H1 (cell line): ENCODE measurements around the gene TLE5. TPM values are rescaled to one million over a fixed set of nuclear protein-coding genes. Genes with fewer than 3 reads are reported as not detected.
A peak's percentile ranks its signal among the peaks of the same experiment; 100 is the strongest.

Experiments
- CTCF ChIA-PET: fragments of 300-600 bp; sonication (Branson Sonifier 250); formaldehyde crosslinking; loops from one replicate; lab custom pipeline; 2021; ENCODE audit not compliant: partially characterized antibody; lab: Charles Lee
- POLR2A ChIA-PET: fragments of 300-600 bp; sonication (Branson Sonifier 250); formaldehyde crosslinking; loops from one replicate; lab custom pipeline; 2021; ENCODE audit warnings: inconsistent platforms; ENCODE audit not compliant: partially characterized antibody; lab: Charles Lee
- DNase-seq, 2 experiments: peaks; one replicate each; pipeline versions ENCODE4 v3.0.0 to v3.0.0-alpha.2; 2010 to 2022; ENCODE audit warnings: low spot score in 2 of 2, low read depth in 1 of 2, mixed read lengths in 1 of 2
- FAIRE-seq: peaks from 2 replicates; lab custom pipeline; 2011; peaks lifted over from hg19 to GRCh38; lab: Jason Lieb, UNC
- H2AFZ ChIP-seq: 2 replicates; pipeline ENCODE4 v1.8.1; 2012; ENCODE audit warnings: low read length, inconsistent platforms
- H2AK5ac ChIP-seq: 2 replicates; pipeline ENCODE4 v1.6.1; 2013; ENCODE audit warnings: low read depth, low read length
- H2BK120ac ChIP-seq: replicated peaks from 2 replicates; pipeline ENCODE3; 2013; ENCODE audit warnings: low read depth, low read length, inconsistent platforms
- H2BK12ac ChIP-seq: 2 replicates; pipeline ENCODE4 v1.6.1; 2013; ENCODE audit warnings: low read depth, low read length
- H2BK15ac ChIP-seq: 2 replicates; pipeline ENCODE4 v1.6.1; 2013; ENCODE audit warnings: low read length
- H2BK20ac ChIP-seq: 2 replicates; pipeline ENCODE4 v1.6.1; 2013; ENCODE audit warnings: low read length
- H2BK5ac ChIP-seq: 2 replicates; pipeline ENCODE4 v1.6.1; 2013; ENCODE audit warnings: low read depth, low read length
- H3K14ac ChIP-seq: 2 replicates; pipeline ENCODE4 v1.6.1; 2013; ENCODE audit warnings: inconsistent platforms; ENCODE audit not compliant: insufficient read length
- H3K18ac ChIP-seq: 2 replicates; pipeline ENCODE4 v1.6.1; 2013; ENCODE audit warnings: low read length; ENCODE audit errors: extremely low read depth
- H3K23ac ChIP-seq: 2 replicates; pipeline ENCODE4 v1.6.1; 2013; ENCODE audit warnings: inconsistent platforms; ENCODE audit not compliant: insufficient read length
- H3K23me2 ChIP-seq: 2 replicates; pipeline ENCODE4 v1.6.1; 2013; ENCODE audit warnings: low read depth, low read length
- H3K27ac ChIP-seq: 2 replicates; pipeline ENCODE4 v1.6.1; 2011; ENCODE audit warnings: low read depth, low read length, inconsistent platforms
- H3K27me3 ChIP-seq, 4 experiments: replicated peaks in 1 of 4; 1 replicate in 1 of 4; 2 replicates in 3 of 4; pipeline versions ENCODE4 v1.6.1 to v1.8.1; 2011 to 2013; ENCODE audit warnings: low read length in 3 of 4, mild to moderate bottlenecking in 3 of 4, inconsistent platforms in 2 of 4, mixed read lengths in 2 of 4, moderate library complexity in 1 of 4; ENCODE audit not compliant: control insufficient read depth in 3 of 4, insufficient read depth in 3 of 4; ENCODE audit errors: extremely low read depth in 1 of 4
- H3K36me3 ChIP-seq, 4 experiments: 2 replicates each; pipeline versions ENCODE4 v1.6.1 to v1.8.1; 2011 to 2013; ENCODE audit warnings: mild to moderate bottlenecking in 4 of 4, low read length in 3 of 4, moderate library complexity in 2 of 4, control low read depth in 1 of 4, inconsistent platforms in 1 of 4; ENCODE audit not compliant: insufficient read depth in 4 of 4, control insufficient read depth in 2 of 4
- H3K4ac ChIP-seq: replicated peaks from 2 replicates; pipeline ENCODE3; 2013; ENCODE audit warnings: low read length, low read depth, mixed read lengths, inconsistent platforms; ENCODE audit not compliant: insufficient read length
- H3K4me1 ChIP-seq, 4 experiments: replicated peaks in 1 of 4; 1 replicate in 1 of 4; 2 replicates in 3 of 4; pipeline versions ENCODE4 v1.6.1 to v1.8.1; 2011 to 2013; ENCODE audit warnings: low read length in 3 of 4, inconsistent platforms in 2 of 4, mixed read lengths in 1 of 4; ENCODE audit not compliant: insufficient read depth in 4 of 4, control insufficient read depth in 3 of 4
- H3K4me2 ChIP-seq, 2 experiments: 2 replicates each; pipeline versions ENCODE4 v1.6.1 to v1.8.1; 2011 to 2013; ENCODE audit warnings: low read depth in 2 of 2, low read length in 2 of 2, control low read depth in 1 of 2, inconsistent platforms in 1 of 2, mild to moderate bottlenecking in 1 of 2; ENCODE audit not compliant: insufficient read depth in 1 of 2
- H3K4me3 ChIP-seq, 4 experiments: fragments of 200-600, 300-600 bp in 1 of 4; sonication (generic), shearing (Covaris generic), sonication (Bioruptor Twin) in 1 of 4; 2 replicates each; pipeline versions ENCODE4 v1.5.1 to v1.8.1; 2011 to 2016; ENCODE audit warnings: low read length in 4 of 4, low read depth in 3 of 4, control low read depth in 2 of 4, inconsistent platforms in 2 of 4, mild to moderate bottlenecking in 2 of 4, mixed read lengths in 1 of 4, moderate library complexity in 1 of 4; ENCODE audit not compliant: insufficient read depth in 2 of 4; ENCODE audit errors: extremely low read depth in 1 of 4
- H3K56ac ChIP-seq: replicated peaks from 2 replicates; pipeline ENCODE3; 2013; ENCODE audit warnings: low read depth, mild to moderate bottlenecking, mixed read lengths, low read length, inconsistent platforms; ENCODE audit not compliant: insufficient read length
- H3K79me1 ChIP-seq: 2 replicates; pipeline ENCODE4 v1.6.1; 2013; ENCODE audit warnings: low read depth, low read length, control low read depth
- H3K79me2 ChIP-seq, 2 experiments: 2 replicates each; pipeline versions ENCODE4 v1.6.1 to v1.8.1; 2012 to 2013; ENCODE audit warnings: low read length in 2 of 2, mild to moderate bottlenecking in 2 of 2, inconsistent platforms in 1 of 2; ENCODE audit not compliant: insufficient read depth in 2 of 2, control insufficient read depth in 1 of 2
- H3K9ac ChIP-seq, 4 experiments: replicated peaks in 1 of 4; 1 replicate in 1 of 4; 2 replicates in 3 of 4; pipeline versions ENCODE4 v1.6.1 to v1.8.1; 2011 to 2013; ENCODE audit warnings: low read depth in 3 of 4, low read length in 3 of 4, control low read depth in 2 of 4, mild to moderate bottlenecking in 2 of 4, moderate library complexity in 2 of 4, inconsistent platforms in 1 of 4; ENCODE audit errors: extremely low read depth in 1 of 4
- H3K9me3 ChIP-seq, 2 experiments: 2 replicates each; pipeline versions ENCODE4 v1.6.1 to v1.8.1; 2012 to 2013; ENCODE audit warnings: mild to moderate bottlenecking in 2 of 2, moderate library complexity in 2 of 2, control low read depth in 1 of 2, inconsistent platforms in 1 of 2, low read depth in 1 of 2, low read length in 1 of 2, mixed read lengths in 1 of 2; ENCODE audit not compliant: insufficient read depth in 2 of 2
- H4K20me1 ChIP-seq, 2 experiments: replicated peaks in 1 of 2; 2 replicates each; pipeline versions ENCODE3 to v1.8.1; 2011 to 2013; ENCODE audit warnings: inconsistent platforms in 2 of 2, low read length in 2 of 2, mild to moderate bottlenecking in 1 of 2; ENCODE audit not compliant: insufficient read depth in 2 of 2, control insufficient read depth in 1 of 2
- H4K5ac ChIP-seq: 2 replicates; pipeline ENCODE4 v1.6.1; 2013; ENCODE audit warnings: low read length, low read depth, mixed read lengths, inconsistent platforms; ENCODE audit not compliant: insufficient read length
- H4K8ac ChIP-seq: 2 replicates; pipeline ENCODE4 v1.8.0; 2013; ENCODE audit warnings: mild to moderate bottlenecking, moderate library complexity, low read length, inconsistent platforms; ENCODE audit not compliant: insufficient read depth; ENCODE audit errors: extremely low read depth
- H4K91ac ChIP-seq: replicated peaks from 2 replicates; pipeline ENCODE3; 2013; ENCODE audit warnings: low read length, mixed read lengths, inconsistent platforms; ENCODE audit not compliant: insufficient read length
- ATF3 ChIP-seq: IDR thresholded peaks from 2 replicates; pipeline ENCODE4 v1.6.1; 2011; ENCODE audit warnings: low read depth, mild to moderate bottlenecking, low read length; ENCODE audit not compliant: insufficient read depth
- BRCA1 ChIP-seq: IDR thresholded peaks from 2 replicates; pipeline ENCODE4 v1.6.1; 2012; ENCODE audit warnings: low read depth, low read length, improper control_type of control experiment
- CEBPB ChIP-seq: IDR thresholded peaks from 2 replicates; pipeline ENCODE4 v1.6.1; 2012; ENCODE audit warnings: low read depth, low read length
- JUN ChIP-seq: IDR thresholded peaks from 2 replicates; pipeline ENCODE4 v1.6.1; 2011; ENCODE audit warnings: low read depth, mild to moderate bottlenecking, improper control_type of control experiment, low read length
- KDM1A ChIP-seq: fragments of 200-600, 300-600 bp; sonication (generic); IDR thresholded peaks from 2 replicates; pipeline ENCODE4 v1.7.1; 2016; ENCODE audit warnings: mild to moderate bottlenecking, low read length, borderline replicate concordance
- RNF2 ChIP-seq: fragments of 200-900, 300-1000 bp; sonication (generic); IDR thresholded peaks from 2 replicates; pipeline ENCODE4 v1.7.1; 2016; ENCODE audit warnings: borderline replicate concordance, low read depth, mild to moderate bottlenecking, antibody characterized with exemption, low read length; ENCODE audit not compliant: poor library complexity, severe bottlenecking; ENCODE audit errors: missing control alignments
- SP1 ChIP-seq: IDR thresholded peaks from 2 replicates; pipeline ENCODE4 v1.6.1; 2011; ENCODE audit warnings: low read depth, low read length
- SP2 ChIP-seq: IDR thresholded peaks from 2 replicates; pipeline ENCODE4 v1.6.1; 2012; ENCODE audit warnings: mild to moderate bottlenecking, low read length, inconsistent platforms
- WGBS, 2 experiments: shearing (Covaris generic) in 1 of 2; methylation state at CpG; one replicate each; pipeline versions ENCODE4 v1.1.6 to v1.1.7; 2013 to 2015; ENCODE audit warnings: low lambda C conversion rate in 2 of 2, mixed read lengths in 2 of 2, inconsistent platforms in 1 of 2, low coverage in 1 of 2, missing lambda C conversion rate in 1 of 2; ENCODE audit not compliant: insufficient replicate concordance in 2 of 2, insufficient coverage in 1 of 2, insufficient read length in 1 of 2; ENCODE audit errors: extremely low coverage in 1 of 2, missing lambda C conversion rate in 1 of 2; 5-methylcytosine and 5-hydroxymethylcytosine counted together
- polyA plus RNA-seq, 7 experiments: library from polyadenylated mRNA; depleted of rRNA in 3 of 7; stranded (reverse) in 5 of 7; unstranded in 2 of 7; fragments of >200 nt in 5 of 7; fragments of 200-250 nt in 2 of 7; gene quantifications; 1 replicate in 5 of 7; 2 replicates in 1 of 7; 4 replicates in 1 of 7; pipeline versions ENCODE4 v1.2.1 to v1.2.3, GENCODE V29; 2011 to 2013; ENCODE audit warnings: missing spikeins in 2 of 7, mixed read lengths in 2 of 7
- total RNA-seq: library from RNA; stranded (reverse); fragmentation: NEBNext Ultra II Directional; extraction: Animal tissue kit (Norgen Biotek cat#: 25700); gene quantifications from 2 replicates; pipeline ENCODE4 v1.2.1, GENCODE V29; 2021

The TLE5 gene
- total and polyA plus RNA-seq, 2 of the 8 experiments (the other 6 are each of a cell fraction or from before 2014, with no cell fraction given), result 187 to 285 TPM

- H3K4me2 ChIP-seq, result peak overlapping the region in 1 of 2 experiments; percentile 59; a peak in 2 of 4 replicates
- peaks cover 5 to 9% (median 6%) of the 10 kb centered on the region in 4 experiments for H3K4me1 ChIP-seq
- no peak overlapping the region for H3K9ac ChIP-seq
- H3K56ac ChIP-seq, result no peak overlapping the region
- CTCF ChIA-PET, result interaction anchor here (0.6 to 0.8 kb wide), 3 partner anchors 86 to 461 kb away, joined by 3 read pairs; no protein-coding TSS in a partner anchor
- peaks cover 0 to 1% (median 0%) of the 10 kb centered on the region in 4 experiments; a peak in 1 of 8 replicates for H3K36me3 ChIP-seq
- H3K4ac ChIP-seq, result no peak overlapping the region
- H3K4me3 ChIP-seq, result peak overlapping the region in 1 of 4 experiments; percentile 61; a peak in 1 of 8 replicates
- FAIRE-seq (no peak), DNase-seq (no peak)
- H3K27me3 ChIP-seq, result peaks cover 0 to 2% (median 0%) of the 10 kb centered on the region in 4 experiments; a peak in 3 of 7 replicates
- H3K9me3 ChIP-seq, result no peaks in the 10 kb centered on the region
- 78% methylated on average over 5 of the region's 5 CpGs; no CpG with 5 or more reads in 1 of the 2 experiments for WGBS, 2 experiments
- no peaks in the 10 kb centered on the region for H3K79me2 ChIP-seq
- no peaks in the 10 kb centered on the region for H4K20me1 ChIP-seq
- no peak overlapping the region for H2AFZ ChIP-seq
- POLR2A ChIA-PET, result interaction anchor here (4.4 kb wide), 1 partner anchor 11 kb away, joined by 56 read pairs; no protein-coding TSS in a partner anchor
- H2BK20ac ChIP-seq, result no peak overlapping the region
- no peak overlapping the region for H2BK15ac ChIP-seq
- no peak overlapping the region for H2BK5ac ChIP-seq
- H4K5ac ChIP-seq, result no peak overlapping the region
- no peak overlapping the region for H2BK12ac ChIP-seq
- no peak overlapping the region for H2AK5ac ChIP-seq
- no peak for TF ChIP-seq ATF3
- TF ChIP-seq CEBPB, result no peak
- no peak for TF ChIP-seq SP1
- TF ChIP-seq BRCA1, result no peak
- no peak for TF ChIP-seq SP2
- TF ChIP-seq RNF2, result no peak
- peak; percentile 63; the same call in 1 of the 2 replicates for TF ChIP-seq KDM1A
- TF ChIP-seq JUN, result no peak
- no peak overlapping the region for H3K27ac ChIP-seq
- no peak overlapping the region for H2BK120ac ChIP-seq
- H4K8ac ChIP-seq, result no peak overlapping the region
- H4K91ac ChIP-seq, result no peak overlapping the region
- no peak overlapping the region for H3K14ac ChIP-seq
- H3K18ac ChIP-seq, result no peak overlapping the region
- H3K23ac ChIP-seq, result no peak overlapping the region
- no peaks in the 10 kb centered on the region for H3K79me1 ChIP-seq
- H3K23me2 ChIP-seq, result peaks cover 3% of the 10 kb centered on the region; the same call in 1 of the 2 replicates
Observed at GRCh38 chr19:3048190-3048533, 14.1 kb downstream of the TLE5 start.
